HG02938 (cell line): ENCODE results near the gene SCNM1.
"Not testable (repeated sequence)": the region's sequence is repeated elsewhere in the genome, so short reads cannot be mapped to it uniquely, and the experiment has no call there.

Experiments
- ATAC-seq: cut with Tn5 transposase; IDR thresholded peaks from one replicate; pipeline ENCODE4 v1.9.1; 2021; ENCODE audit warnings: mild to moderate bottlenecking, moderate library complexity; ENCODE audit not compliant: unreplicated experiment

SCNM1 gene

DNA sequence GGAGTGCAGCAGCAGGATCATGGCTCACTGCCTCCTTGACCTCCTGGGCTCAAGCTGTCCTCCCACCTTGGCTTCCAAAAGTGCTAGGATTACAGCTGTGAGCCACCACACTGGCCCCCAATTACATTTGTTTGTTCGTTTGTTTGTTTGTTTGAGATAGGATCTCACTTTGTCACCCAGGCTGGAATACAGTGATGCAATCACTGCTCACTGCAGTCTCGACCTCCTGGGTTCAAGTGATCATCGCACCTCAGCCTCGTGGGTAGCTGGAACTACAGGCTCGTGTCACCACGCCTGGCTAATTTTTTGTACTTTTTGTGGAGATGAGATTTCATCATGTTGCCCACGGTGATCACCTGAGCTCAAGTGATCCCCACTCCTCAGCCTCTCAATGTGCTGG, 26.1 kb downstream of the SCNM1 start:
- ATAC-seq, result no peak

DNA sequence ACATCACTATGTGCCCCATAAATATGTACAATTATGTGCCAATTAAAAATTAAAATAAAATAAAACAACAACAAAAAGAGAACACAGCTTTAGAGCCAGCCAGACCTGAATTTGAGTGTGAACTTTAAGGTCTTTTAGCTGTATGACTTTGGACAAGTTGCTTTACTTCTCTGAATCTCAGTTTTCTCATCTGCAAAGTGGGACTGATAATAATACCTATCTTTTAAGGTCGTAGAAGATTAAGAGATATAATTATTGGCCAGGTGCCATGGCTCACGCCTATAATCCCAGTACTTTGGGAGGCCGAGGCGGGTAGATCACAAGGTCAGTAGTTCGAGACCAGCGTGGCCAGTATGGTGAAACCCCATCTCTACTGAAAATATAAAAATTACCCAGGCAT, 27.4 kb downstream of the SCNM1 start:
- ATAC-seq, result no peak

DNA sequence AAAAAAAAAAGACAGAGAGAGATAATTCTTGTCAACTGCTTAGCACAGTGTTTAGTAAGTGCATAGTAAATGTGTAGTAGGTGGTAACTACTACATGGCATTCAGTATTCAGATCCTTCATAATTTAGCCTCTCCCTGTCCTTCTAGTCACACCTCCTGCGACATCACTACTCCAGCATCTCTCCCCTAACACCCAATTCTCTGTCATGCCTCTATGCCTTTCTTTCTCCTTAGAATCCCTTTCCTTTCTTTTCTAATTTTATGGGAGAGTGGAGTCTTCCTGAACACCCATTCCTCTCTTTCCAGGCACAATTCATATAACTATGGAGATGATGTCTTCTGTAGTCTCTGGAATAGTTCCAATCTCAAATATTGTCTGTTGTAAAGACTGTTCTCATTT, 27.9 kb downstream of the SCNM1 start:
- no peak for ATAC-seq

DNA sequence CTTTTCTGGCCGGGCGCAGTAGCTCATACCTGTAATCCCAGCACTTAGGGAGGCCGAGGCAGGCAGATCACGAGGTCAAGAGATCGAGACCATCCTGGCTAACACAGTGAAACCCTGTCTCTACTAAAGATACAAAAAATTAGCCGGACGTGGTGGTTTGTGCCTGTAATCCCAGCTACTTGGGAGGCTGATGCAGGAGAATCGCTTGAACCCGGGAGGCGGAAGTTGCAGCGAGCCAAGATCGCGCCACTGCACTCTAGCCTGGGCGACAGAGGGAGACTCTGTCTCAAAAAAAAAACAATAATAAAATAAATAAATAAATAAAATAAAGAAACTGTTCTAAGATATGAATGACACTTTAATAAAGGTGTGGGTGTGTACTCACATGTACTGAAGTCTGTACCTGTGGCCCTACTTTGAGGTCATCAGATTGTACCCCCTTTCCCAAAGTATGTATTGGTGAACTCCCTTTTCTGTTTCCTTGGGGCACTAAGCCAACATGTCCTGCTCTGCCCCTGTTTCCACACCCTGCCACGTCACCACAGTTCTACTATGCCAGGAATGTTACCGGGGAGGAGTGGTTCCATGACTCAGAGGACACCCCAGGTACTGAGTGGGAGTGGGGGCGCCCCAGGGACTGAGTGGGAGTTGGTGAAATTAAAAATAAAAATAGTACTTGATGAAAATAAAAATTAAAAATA, 29.1 kb downstream of the SCNM1 start:
- not testable (repeated sequence) for ATAC-seq

DNA sequence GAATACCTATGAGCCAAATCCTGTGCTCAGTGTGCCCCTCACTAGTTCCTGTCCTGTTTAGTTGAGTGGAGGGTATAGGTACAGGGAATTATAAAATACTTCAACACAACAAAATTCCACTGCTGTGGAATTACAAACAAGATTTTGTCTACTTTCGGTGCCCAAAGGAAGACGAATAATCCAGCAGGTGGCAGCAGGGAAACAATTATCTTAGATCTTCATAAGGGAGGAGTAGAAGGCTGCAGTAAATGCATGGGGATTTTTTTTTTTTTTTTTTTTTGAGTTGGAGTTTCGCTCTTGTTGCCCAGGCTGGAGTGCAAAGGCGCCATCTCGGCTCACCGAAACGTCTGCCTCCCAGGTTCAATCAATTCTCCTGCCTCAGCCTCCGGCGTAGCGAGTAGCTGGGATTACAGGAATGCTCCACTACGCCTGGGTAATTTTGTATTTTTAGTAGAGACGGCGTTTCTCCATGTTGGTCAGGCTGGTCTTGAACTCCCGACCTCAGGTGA, 30.4 kb downstream of the SCNM1 start:
- no peak for ATAC-seq

DNA sequence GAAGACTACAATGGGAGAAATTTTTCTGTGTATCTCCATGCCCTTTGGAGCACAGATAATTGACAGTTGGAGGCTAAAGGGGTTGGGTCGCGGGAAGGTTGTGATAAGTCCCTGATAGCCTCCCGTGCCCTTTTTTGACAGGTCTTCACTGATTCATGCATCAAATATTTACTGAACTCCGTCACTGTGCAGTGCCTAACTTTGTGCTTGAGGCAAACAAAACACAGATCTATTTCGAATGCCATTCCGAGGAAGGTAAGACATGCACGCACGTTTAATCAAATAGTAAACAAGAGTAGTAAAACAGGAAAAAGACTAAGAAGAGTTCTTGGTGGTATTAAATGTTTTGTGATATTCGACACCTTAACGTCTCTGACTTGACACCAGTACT, 31.9 kb downstream of the SCNM1 start:
- no peak for ATAC-seq

DNA sequence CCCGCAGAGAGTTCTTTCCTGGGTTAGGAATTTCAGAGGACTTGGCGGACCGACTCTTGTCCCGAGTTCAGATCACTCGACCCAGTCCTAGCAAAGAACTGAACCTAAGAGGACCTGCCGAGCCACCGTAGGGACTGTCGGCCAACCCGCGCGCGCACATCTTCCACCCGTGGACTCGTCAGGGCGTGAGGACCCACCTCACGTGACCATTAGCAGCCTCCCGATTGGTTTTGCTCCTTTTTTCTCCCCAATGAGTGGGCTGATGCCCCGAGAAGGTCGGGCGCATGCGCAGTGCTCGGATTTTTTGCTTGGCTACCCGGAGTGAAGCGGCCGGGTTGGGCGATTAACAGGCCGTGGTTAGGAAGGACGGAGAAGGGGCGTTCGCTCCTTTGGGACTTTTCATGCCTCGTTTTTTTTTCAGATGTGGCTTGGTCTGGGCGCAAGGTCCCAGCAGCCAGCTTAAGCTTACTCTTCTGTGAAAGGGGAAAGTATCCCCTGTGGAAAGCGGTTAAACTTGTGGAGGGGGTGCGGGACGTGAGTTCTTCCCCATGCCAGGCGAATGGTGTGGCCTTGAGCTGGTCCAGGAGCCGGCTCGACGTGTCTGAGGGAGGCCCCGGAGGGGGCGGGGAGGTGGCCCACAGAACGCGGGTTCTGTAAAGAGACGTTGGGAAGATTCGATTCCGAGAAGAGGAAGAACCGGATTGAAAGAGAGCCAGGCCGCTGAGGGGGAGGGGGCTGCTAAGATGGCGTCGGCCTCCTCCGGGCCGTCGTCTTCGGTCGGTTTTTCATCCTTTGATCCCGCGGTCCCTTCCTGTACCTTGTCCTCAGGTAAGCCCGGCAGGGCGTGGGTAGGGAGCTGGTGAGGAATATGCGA, 32.5 kb downstream of the SCNM1 start, which contains the start of gene PIP5K1A:
Gene PIP5K1A (plus strand): TSS at position 299 of the 874 bp plus-strand sequence. CDS start 445 bp downstream, at position 744.
- peak; percentile 75 for ATAC-seq

DNA sequence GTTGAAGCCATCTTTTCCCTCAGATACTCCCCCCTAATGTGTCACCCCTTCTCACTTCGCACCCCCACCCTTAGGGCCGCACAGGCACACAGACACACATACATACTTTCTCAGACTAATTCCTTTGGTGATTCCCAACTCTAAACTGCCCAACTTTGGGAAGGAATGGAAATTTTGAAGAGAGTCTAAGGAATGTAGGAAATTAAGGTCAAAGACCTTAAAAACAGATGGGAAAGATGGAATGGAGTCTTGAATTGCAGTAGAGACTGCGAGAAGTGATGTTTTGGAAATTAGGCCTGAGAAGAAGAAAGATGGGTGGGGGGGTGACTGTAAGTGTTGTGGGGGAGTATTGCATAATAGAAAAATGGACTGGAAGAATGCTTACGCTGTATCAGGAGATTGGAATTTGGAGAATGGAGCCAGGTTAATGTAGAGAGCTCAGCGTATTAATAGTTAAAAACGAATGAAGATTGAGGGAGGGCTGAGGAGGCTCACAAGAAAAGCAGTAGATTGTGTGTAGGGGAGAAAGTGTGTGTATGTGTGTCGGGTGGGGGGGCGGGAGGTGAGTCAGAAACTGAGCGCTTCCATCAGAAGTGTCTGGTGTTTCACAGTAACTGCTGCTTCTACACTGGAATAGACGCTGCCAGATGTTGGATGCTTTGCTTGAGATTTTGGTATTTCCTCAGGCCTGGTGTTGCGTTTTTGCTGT, 34.1 kb downstream of the SCNM1 start:
- ATAC-seq, result no peak

DNA sequence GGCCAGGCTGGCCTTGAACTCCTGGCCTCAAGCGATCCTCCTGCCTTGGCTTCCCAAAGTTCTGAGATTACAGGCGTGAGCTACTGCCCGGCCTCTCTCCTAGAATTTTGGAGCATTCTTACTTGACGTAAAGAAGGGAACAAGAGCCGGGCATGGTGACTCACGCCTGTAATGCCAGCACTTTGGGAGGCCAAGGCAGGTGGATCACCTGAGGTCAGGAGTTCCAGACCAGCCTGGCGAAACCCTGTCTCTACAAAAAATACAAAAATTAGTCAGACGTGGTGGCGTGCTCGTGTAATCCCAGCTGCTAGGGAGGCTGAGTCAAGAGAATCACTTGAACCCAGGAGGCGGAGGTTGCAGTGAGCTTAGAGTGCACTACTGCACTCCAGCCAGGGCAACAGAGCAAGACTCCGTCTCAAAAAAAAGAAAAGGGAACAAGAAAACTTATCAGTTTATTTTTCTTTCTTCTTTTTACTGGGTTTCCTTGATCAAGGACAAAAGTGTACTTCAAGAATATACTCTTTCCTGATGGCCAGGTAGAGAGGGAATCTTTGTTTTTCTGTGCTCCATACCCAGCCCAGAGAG, 39.5 kb downstream of the SCNM1 start:
- not testable (repeated sequence) for ATAC-seq

DNA sequence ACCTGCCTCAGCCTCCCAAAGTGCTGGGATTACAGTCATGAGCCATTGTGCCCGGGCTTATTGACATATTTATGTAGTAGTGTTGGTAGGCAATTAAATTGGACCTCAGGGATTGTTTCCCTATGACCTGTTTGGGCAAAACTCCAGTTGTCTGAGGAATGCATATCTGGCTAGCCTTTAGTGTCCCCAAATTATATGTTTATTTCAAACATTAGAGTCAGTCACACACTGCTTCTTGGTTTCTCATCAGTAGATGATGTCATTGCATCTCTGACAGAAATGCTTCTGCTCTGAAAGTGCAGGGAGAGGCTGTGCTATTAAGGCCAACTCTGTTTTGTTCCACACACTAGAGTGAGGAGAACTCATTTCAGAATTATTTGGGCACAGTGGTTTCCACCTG, 44.9 kb downstream of the SCNM1 start:
- ATAC-seq, result no peak

DNA sequence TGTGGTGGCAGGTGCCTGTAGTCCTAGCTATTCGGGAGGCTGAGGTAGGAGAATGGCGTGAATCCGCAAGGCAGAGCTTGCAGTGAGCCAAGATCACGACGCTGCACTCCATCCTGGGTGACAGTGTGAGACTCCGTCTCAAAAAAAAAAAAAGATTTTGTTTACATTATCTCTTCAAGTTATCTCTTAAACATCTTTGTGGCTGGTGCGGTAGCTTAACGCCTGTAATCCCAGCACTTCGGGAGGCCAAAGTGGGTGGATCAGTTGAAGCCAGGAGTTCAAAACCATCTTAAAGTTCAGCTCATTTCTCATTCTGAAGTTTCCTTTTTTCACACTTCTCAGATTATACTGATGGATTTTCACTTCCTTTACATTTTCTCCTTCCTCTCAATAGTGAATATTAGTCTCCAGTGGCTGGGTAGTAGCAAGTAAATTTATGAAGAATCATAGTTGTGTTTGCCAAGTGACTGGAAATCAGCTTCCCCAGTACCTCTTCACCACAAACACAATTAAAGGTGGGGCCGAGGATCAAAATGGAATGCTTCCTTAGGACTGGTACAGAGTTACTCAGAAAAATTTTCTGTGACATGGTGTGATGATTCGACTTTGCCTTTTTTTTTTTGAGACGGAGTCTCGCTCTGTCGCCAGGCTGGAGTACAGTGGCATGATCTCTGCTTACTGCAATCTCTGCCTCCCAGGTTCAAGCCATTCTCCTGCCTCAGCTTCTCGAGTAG, 46.2 kb downstream of the SCNM1 start:
- ATAC-seq, result no peak

DNA sequence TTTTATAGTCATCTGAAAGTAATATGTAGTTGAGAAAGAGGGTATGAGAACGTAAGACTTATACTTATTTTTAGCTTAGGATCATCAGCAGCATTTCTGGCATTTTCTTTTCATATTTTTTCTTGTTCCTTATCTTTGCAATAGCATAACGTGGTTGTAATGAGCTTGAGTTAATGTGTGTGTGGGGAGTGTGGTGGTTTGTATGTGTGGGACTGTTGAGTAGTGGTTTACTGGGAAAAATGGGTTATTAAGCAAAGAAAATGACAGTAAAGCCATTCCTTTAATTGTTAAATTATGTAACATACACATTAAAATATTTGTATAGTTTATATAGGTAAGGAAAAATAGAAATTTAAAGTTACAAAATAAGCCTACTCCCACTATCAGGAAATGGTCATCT, 47.6 kb downstream of the SCNM1 start:
- no peak for ATAC-seq
